Stimulated activated CD8-positive, alpha-beta memory T cell treated with anti-CD3 and anti-CD28 coated beads, Interleukin-2, amount 100 ng/mL, for 1 hour (primary cell): ENCODE data around the gene GLT6D1.

Experiments
- DNase-seq, 2 donors: peaks; one replicate each; pipeline ENCODE4 v3.0.0-alpha.2; 2020; ENCODE audit warnings: low read depth in 2 of 2

GLT6D1 gene

DNA sequence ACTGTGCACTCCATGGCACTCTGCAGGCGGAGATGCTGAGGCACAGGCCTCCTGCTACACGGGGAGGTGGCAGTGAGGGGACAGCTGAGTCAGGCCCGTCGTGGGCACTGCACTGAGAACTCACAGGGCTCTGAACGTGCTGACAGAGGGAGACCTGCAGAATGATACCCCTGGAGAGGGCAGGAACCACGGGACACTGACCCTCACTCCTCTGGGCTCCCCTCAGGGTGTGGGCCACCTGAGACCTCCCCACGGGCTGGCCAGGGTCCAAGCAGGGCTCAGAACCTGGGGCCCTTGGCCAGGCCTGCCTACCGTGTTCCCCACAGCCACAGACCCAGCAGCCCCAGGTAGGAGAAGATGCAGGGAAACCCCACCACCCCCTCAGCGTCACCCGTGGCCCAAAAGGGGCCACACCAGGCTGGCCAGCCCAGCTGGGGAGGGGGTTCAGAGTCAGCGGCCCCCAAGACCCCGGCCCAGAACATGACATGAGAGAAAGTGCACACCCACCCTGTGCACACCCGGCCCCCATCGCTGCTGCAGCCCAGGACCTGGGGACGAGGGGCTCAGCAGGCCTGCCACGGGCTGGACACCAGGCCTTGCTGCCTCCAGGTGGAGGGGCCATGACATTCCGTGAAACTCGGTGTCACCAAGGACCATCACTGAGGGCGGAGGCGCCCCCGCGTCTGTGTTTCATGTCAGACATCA, 30.9 kb downstream of the GLT6D1 start:
- no peak for DNase-seq

DNA sequence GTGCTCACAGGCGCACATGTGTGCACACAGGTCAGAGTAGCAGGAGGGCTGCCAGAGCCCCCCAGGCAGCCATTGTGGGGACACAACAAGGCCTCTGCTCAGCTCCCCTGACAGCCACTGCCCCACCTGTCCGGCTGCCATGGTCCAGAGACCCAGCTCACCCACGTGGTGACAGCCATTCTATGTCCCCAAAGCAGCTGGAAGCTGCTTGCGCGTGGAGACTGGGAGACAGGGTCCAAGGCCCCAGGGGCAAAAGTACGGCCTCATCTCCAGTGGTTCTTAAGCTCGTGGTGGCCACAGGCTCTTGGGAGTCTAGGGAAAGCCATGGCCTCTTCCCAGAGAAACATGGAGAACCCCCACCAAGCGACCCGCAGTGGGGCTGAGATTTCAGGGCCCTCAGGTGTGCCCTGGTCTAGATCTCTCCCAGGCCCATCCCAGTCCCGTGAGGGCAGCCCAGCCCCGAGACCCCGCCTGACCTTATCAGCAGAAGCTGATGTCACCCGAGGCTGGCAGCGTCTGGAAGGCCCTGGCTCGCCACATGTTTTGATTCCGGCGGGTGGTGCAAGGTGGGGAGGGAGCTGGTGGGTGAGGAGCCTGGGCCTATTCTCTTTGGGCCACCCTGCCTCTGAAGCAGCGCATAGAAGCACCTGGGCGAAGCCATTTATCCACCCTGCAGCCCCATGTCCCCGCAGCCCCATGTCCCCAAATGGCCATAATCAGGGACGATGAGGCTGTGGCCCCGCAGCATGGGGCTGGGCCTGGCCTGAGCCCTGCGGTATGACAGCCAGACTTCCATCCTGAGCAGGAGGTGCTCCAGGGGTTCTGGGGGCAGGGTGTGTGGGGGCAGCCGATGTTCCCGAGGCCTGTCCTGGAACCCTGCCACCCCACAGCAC, 31.7 kb downstream of the GLT6D1 start:
- no peak for DNase-seq

DNA sequence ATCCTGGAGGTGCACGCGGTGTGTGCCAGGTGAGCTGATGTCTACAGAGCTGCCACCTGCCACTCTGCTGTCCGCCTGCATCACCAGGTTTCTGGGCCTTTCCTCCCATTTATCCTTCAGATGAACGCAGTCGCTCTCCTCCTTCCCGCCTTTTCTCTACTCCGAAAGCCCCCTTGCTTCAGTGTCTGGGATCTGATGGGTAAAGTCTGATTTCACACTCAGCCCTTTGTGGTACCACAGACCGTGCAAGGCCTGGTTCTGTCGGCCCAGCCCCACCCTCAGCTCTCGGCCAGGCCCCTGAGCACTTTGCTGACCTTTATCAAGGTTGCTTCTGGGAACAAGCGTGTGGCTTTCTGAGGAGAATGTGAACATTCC, 32.5 kb downstream of the GLT6D1 start:
- DNase-seq: no peak

DNA sequence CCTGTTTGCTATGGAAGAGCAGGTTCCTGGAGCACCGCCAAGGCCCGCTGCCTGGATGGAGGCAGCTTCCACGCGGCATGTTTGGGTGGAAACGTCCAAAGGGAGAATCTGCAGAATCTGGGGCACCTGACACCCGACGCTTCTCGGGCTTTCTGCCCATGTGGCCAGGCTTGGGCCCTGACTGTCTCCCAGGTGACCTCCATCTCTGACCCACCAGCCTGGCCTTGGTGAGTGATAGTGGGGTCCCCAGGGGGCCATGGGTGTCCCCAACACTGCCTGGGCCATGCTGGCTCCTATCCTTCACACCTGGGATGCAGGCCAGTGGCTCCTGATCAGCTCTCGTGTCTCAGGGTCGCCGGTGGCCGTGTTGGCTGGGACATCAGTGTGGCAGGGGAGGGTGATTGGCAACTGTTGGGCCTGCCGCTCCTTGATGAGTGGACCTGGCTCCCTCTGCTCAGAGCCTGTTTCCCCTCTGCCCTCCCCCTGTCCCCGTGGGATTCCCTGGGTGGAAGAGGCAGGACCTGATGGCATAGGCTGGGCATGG, 34.0 kb downstream of the GLT6D1 start:
- no peak for DNase-seq

DNA sequence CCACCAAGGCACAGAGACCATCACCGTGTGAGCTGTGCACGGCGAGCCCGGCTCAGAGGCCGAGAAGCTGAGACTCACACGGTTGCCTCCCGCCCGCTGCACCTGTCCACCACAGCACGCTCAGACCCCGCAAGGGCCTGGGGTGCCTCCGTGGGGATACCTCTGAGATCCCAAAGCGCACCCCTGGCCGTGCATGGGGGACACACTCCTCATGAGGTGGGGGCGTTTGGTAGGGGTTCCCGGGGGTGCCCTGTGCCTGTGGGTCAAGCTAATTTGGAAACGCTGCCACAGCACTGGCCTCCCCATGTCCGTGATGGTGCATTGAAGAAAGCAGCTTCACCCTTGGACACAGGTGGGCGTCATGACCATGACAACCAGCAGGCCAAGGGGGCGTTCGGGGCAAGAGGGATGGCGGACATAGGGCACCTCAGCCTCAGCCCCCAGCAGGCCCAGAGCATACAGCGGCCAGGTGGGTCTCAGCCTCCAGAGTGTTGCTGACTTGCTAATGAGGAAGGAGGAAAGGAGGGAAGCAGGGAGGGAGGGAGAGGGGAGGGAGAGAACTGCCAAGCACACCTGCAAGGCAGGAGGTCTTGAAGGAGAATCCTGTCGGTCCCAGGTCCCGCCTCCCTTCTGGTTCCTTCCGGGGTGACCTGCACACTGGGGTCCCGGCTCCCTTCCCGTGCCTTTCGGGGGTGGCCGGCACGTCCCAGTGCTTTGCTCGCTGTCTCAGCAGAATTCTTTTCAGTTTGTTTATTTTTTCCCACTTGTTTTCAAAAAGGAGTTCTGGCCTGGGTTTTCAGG, 34.7 kb downstream of the GLT6D1 start:
- no peak for DNase-seq

DNA sequence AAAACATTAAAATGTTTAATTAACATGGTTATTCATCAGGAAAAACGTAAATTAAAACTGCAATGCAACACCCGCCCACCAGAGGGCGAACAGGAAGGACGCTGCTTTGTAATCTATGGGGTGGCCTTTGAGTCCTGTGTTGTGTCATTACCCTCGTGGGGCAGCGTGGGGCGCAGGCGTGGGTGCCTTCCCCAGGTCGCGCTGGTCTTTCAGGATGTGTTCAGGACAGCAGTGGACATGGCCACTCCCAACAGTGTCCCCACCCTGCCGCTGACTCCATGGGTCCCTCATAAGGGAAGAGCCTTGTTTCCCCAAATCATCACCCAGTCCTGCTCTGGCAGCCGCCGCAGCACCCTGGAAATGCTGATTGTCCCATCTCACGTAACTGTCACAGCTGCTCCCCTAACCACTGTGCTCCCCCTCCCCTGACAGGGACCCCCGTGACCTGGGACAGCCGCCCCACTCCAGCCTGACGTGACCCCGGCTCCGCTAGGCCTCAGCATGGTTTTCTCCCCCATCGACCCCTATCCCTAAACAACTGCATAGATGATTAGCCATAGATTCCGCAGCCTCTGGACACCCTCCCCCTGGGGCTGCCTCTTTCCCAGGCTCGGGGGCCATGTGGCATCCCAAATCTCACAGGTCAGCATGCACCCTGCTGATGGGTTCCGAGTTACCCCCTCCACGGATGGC, 36.4 kb downstream of the GLT6D1 start:
- peak; percentile 20 to 24 for DNase-seq

DNA sequence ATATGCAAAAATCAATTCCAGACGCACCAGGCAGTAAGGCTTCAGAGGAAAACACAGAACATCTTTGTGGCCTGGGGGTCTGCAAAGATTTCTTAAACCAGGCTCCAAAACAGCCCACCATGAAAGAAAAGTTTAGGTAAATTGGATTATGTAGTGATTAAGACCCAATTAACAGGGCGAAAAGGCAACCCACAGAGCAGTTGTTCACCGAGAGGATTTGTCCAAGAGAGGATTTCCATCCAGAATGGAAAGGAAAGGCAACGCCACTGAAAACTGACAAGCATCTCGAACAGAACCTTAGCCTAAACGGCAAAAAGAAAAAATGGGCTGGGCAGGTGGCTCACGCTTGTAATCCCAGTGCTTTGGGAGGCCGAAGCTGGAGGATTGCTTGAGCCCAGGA, 37.4 kb downstream of the GLT6D1 start:
- no peak for DNase-seq

DNA sequence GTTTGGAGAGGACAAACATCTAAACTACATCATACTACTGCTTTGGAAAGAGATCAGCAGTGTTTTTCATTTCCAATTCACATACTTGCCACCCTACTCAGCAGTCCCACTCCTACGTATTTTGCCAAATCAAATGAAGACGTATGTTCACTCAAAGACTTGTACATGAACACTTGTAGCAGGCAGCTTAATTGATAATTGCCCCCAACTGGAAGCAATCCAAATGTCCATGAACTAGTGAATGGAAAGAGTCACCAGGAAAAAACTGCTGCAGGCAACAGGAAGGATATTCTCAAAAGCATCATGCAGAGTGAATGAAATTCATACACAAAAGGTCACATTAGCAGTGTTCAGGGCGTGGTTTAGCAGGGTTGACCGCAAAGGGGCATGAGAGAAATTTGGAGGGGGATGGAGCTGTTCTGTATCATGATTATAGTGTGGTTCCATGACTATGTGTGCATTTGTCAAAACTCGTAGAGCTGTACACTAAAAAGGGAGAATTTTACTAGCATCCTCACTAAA, 39.0 kb downstream of the GLT6D1 start:
- no peak for DNase-seq

DNA sequence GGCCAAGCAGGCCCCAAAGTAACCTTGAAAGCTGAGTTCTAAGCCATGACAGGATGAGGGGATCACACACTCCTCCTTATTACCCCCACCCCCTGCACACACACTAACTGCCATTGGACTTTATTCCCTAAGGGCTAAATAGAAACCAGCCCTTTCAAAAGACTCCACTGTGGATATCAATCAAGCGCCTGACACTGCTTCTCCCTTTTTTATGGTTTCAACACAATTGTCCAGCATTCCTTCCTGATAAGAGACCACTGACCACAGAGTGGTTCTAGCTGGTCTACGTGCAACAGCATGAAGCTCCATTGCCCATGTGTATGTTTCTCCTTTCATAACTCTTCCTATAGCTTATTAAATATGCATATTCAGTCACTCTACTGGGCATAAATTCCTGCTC, 43.1 kb downstream of the GLT6D1 start:
- no peak for DNase-seq

DNA sequence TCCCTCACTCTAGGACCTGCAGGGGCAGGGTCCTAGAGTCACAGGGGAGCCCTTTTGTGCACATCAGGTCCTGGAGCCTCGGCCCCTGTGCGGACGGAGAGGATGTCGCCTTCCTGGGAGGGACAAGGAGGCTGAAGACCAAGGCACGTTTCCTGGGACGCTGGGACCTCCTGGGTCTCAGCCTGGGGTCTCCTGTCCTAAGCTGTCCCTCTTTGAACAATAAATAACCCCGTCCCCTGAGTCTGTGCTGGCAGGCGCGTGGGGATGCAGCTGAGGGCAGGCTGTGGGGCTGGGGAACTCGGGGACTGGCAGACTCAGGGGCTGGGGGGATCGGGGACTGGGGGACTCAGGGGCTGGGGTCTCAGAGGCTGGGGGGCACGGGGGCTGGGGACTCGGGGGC, 46.7 kb downstream of the GLT6D1 start:
- no peak for DNase-seq

DNA sequence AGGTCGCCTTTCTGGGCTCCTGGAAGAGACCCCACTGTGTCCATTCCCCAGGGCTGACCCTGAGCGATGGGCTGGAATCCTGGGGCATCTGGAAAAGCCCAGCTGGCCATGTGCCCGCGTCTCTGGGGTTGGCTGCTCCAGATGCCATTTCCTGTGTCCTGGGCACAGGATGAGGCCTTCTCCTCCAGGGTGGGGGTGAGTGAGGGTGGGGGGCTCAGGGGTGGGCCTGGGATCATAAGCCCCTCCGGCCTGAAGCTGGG, 47.1 kb downstream of the GLT6D1 start:
- DNase-seq: no peak

DNA sequence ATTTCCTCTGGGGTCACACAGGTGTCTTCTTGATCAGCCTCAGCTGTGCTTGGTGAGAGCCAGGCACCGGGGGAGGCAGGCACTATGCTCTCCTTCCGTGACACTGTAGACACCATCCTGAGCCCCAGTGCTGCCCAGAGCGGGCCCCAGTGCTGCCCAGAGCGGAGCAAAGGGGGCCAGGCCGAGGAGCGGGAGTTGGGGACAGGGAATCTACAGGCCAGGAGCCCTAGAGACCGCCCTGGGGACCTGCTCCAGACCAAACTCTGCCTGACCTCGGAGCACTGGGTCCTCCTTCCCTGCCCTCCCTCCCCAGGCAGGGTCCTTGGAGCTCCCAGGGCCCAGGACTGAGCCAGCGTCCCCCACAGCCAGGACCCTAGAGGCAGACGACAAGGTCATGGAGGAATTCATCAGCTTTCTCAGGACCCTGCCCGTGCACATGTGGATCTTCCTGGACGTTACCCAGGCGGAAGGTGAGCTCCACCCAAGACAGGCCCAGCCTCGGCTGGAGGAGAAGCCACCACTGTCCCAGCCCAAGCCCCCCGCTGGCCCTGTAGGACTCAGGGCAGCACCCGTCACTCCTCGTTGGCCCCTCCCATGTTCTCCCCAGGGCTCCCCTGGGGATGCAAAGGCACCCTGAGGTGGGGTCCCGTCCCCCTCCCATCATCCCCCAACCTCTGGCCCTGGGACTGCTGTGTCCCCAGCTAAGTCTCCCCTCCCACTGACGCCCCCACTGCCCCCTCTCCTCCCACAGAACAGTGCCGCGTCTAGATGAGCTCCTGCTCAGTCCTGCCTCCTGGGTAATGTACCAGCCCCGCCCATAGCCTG, 47.6 kb downstream of the GLT6D1 start:
- DNase-seq: no peak

DNA sequence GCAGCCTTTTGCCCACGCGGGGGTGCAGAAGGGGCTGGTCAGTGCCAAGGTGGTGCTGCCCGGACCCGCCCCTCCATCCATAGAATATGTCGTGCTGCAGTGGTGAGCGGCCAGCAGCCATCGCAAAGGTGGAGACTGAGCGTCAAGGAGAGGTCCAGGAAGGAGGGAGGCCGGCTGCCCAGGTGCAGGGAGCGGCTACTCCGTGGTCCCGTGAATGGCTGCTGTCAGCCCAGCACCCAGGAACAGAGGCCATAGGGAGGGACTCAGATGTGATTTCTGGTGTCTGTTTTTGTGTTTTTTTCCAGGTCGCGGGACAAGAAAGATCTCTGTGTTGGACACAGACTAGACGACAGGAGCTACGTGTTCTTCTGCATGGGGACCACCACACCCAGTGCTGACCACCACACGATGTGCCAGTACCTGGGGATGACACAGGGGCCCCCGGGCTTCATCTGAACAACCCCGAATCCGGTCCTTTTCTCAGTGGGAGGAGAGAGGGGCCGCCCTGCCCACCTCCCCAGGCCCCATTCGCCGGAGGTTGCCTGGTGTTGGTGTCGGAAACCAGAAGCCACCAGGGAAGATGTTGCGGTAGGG, 48.8 kb downstream of the GLT6D1 start:
- DNase-seq: no peak

DNA sequence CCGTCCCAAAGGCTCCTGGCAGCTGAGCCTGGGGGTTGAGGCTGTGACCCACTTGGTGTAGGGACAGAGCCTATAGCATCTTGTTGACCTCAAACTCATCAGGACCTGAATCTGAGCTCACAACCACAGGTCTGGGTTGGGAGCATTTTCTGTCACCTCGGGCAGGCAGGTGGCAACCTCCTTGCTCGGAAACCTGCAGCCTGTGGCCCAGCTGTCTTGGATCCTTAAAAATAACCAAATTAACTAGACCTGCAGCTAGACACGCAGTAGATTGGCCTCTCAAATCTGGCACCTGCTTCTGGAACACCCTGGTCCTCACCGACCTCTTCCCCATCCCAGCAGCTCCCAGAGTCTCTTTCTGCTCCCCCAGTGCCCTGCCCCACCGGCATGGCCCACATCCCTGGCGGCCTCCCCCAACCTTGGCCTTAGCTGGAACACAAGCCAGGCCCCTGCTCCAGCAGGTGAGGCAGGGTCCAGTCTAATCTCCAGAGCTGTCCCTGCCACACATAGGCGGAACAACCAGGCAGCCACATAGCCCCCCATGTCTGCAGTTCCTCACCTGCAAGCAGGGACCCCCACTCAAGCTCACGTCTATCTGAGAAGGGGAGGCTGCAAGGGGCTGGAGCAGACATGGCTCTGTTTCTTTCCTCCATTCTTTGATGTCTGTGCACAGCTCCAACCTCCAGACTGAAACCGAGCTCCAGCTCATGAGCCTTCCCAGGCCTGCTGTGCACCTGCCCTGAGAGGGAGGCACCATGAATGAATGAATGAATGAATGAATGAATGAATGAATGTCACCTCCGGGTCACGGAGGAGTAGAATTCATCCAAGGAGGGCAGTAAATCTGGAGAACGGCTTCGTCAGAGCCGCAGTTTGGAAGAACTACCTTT, 49.5 kb downstream of the GLT6D1 start:
- DNase-seq: no peak

DNA sequence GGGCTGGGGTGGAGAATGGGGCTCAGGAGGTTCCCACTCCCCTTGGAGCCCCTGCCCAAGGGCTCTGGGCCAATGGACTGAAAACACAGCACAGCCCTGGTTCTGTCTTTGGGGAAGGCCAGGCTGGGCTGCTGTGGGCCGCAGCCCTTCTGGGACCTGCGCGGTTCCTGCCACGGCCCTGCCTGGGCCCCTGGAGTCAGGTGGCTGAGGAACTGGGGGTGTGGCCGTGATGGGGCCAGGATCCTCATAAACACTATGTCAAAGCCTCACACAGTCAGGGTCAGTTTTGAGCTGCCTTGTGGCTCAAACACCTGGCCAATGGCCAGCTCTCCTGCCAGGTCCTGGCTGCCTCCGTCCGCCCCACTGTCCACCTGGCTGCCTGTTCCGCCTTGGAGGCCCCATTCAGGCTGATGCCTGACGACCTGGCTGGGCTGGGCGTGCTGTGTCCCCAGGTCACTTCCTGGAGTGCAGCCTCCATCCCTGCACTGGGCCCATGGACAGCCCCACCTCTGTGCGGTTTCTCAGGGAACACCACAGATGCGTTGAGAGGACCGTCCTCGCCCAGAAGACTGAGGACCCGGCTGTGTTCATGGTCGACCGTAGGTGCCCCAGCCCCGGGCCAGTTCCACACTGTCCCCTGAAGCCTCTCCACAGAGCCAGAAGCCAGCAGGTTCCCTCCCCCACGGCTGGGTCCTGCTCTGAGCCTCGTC, 50.3 kb downstream of the GLT6D1 start:
- DNase-seq: no peak

DNA sequence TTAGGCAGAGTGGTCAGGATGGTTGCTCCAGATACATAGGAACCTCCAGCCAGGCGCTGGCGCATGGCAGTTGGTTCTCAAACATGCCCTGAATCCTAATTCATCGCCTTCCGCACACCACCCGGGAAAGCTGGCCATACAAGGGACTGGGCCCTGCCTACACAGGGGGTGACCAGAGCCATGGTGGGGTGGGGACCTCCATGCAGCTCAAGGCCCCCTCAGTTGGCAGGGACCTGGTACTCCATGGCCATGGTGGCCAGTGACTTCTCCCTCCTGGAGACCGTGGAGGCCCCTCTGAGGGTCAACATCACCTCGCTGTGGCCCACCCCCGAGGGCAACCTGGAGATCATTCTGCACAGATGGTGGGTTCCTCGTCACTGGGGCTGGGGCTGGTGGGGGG, 51.0 kb downstream of the GLT6D1 start:
- no peak for DNase-seq

DNA sequence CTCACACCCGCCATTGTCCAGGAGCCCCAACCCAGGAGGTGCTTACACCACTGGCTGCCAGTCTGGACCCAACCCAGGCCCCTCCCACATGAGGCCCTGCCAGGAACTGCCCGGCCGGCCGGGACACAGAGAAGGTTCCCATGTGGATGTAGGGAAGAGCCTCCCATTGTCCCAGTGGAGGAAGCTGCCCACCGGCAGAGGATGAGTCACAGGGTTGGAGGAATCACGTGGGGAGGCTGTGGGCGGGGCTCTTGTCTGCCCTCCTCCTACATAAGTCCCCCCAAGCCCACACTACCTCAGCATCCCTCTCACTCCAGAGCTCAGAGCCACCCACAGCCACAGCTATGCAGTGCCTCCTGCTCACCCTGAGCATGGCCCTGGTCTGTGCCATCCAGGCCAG, 51.7 kb downstream of the GLT6D1 start:
- no peak for DNase-seq

DNA sequence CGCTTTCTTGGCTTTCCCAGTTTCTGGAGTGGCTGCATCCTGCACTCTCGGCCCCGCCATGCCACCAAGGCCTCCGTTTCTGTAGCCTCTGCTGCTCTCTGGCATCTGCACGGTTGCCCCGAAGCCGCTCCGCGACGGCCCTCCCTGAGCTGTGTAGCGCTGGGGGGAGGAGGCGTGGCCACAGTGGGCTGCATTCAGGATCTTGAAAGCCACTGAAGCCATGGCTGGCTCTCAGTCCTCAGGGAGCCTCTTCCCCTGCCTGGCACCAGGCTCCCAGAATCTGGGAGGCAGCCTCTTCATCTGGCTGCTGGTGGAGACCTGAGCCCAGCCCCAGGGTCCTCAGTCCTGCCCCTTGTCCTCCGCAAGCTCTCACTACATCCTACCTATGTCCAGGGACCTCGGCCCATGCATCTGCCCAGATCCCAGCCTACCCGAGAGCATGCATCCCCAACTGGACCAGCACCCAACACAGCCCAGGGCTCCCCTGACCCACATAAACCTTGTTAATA, 52.7 kb downstream of the GLT6D1 start:
- DNase-seq: no peak
